Panc1 (cell line): ENCODE data around the gene PCDHGA1. TPM values are rescaled to one million over a fixed set of nuclear protein-coding genes. Genes with fewer than 3 reads are reported as not detected.

Source experiments
- ATAC-seq: fragments of 200-7000 bp; cut with Tn5 transposase; 2 replicates; pipeline ENCODE4 v1.9.1; 2020; ENCODE audit warnings: mild to moderate bottlenecking, moderate library complexity
- BruUV-seq: library from RNA; stranded (reverse); fragments of 400-500 nt; replicated peaks from 2 replicates; lab custom pipeline; 2021; lab: Mats Ljungman, UMichigan
- CTCF ChIA-PET: fragments of 300-600 bp; sonication (Branson Sonifier 250); formaldehyde crosslinking; loops from one replicate; lab custom pipeline; 2022; ENCODE audit warnings: antibody characterized with exemption; lab: Charles Lee
- POLR2A ChIA-PET: fragments of 300-600 bp; sonication (Branson Sonifier 250); formaldehyde crosslinking; loops from one replicate; lab custom pipeline; 2022; ENCODE audit warnings: antibody characterized with exemption; lab: Charles Lee
- DNase-seq: peaks from one replicate; pipeline ENCODE4 v3.0.0-alpha.2; 2010; ENCODE audit warnings: low read depth, low spot score
- H3K27ac ChIP-seq: 2 replicates; pipeline ENCODE4 v1.5.1; 2011; ENCODE audit warnings: mild to moderate bottlenecking, low read length, inconsistent platforms
- H3K27me3 ChIP-seq: fragments of 200-500 bp; sonication (Bioruptor generic); 2 replicates; pipeline ENCODE4 v1.6.0; 2014; ENCODE audit warnings: low read length, inconsistent platforms; ENCODE audit not compliant: control insufficient read depth, insufficient read depth
- H3K36me3 ChIP-seq: fragments of 200-500 bp; sonication (Bioruptor generic); 2 replicates; pipeline ENCODE4 v1.5.1; 2014; ENCODE audit warnings: inconsistent platforms, mild to moderate bottlenecking, low read length, moderate library complexity; ENCODE audit not compliant: control insufficient read depth, insufficient read depth
- H3K4me1 ChIP-seq: 2 replicates; pipeline ENCODE4 v1.5.1; 2011; ENCODE audit warnings: inconsistent platforms, mild to moderate bottlenecking, low read length, moderate library complexity; ENCODE audit not compliant: control insufficient read depth, insufficient read depth
- H3K4me3 ChIP-seq, 2 experiments: 2 replicates each; pipeline ENCODE4 v1.5.1; 2011 to 2012; ENCODE audit warnings: low read depth in 2 of 2, low read length in 2 of 2, mild to moderate bottlenecking in 2 of 2, inconsistent platforms in 1 of 2, moderate library complexity in 1 of 2
- H3K9me3 ChIP-seq: fragments of 200-500 bp; sonication (Bioruptor generic); 2 replicates; pipeline ENCODE4 v1.5.1; 2014; ENCODE audit warnings: low read depth, mild to moderate bottlenecking, inconsistent platforms, low read length, moderate library complexity; ENCODE audit not compliant: control insufficient read depth, insufficient read depth
- POLR2AphosphoS5 ChIP-seq: IDR thresholded peaks from 2 replicates; pipeline ENCODE4 v1.6.1; 2012; ENCODE audit warnings: mild to moderate bottlenecking, low read depth, low read length, moderate library complexity
- SIN3A ChIP-seq: IDR thresholded peaks from 2 replicates; pipeline ENCODE4 v1.6.1; 2012; ENCODE audit warnings: low read depth, mild to moderate bottlenecking, low read length, moderate library complexity, borderline replicate concordance; ENCODE audit not compliant: insufficient read depth
- TCF7L2 ChIP-seq: IDR thresholded peaks from 2 replicates; pipeline ENCODE4 v1.6.1; 2011; ENCODE audit warnings: mild to moderate bottlenecking, low read depth, low read length, inconsistent platforms
- in situ Hi-C: cut with HindIII; loops from 2 replicates; pipeline ENCODE4 v1.10.0; 2016; ENCODE audit warnings: low sequenced_read_pairs, low pct_unique_long_range_greater_than_20kb
- intact Hi-C: fragments of 100-400 bp; cut with micrococcal nuclease; formaldehyde crosslinking; loops from one replicate; pipeline ENCODE4 v1.10.0; 2022; ENCODE audit not compliant: unreplicated experiment
- total RNA-seq: library from RNA; stranded (reverse); gene quantifications from one replicate; pipeline ENCODE4 v1.2.1, GENCODE V29; 2021; ENCODE audit not compliant: unreplicated experiment
- TF ChIP-seq, protein P1 (sequence below): fragments of 450-650 bp; IDR thresholded peaks from 2 replicates; pipeline ENCODE4 v1.5.1; 2017; ENCODE audit warnings: mild to moderate bottlenecking
- TF ChIP-seq, protein P2 (sequence below), 2 experiments: IDR thresholded peaks; 2 replicates each; pipeline ENCODE4 v1.6.1; 2011 to 2012; ENCODE audit warnings: low read depth in 2 of 2, control low read depth in 1 of 2, low read length in 1 of 2, mild to moderate bottlenecking in 1 of 2, moderate library complexity in 1 of 2; ENCODE audit not compliant: insufficient read depth in 1 of 2

PCDHGA1 gene
- total RNA-seq, 1 experiment from 2014 or later: 0.92 TPM

DNA sequence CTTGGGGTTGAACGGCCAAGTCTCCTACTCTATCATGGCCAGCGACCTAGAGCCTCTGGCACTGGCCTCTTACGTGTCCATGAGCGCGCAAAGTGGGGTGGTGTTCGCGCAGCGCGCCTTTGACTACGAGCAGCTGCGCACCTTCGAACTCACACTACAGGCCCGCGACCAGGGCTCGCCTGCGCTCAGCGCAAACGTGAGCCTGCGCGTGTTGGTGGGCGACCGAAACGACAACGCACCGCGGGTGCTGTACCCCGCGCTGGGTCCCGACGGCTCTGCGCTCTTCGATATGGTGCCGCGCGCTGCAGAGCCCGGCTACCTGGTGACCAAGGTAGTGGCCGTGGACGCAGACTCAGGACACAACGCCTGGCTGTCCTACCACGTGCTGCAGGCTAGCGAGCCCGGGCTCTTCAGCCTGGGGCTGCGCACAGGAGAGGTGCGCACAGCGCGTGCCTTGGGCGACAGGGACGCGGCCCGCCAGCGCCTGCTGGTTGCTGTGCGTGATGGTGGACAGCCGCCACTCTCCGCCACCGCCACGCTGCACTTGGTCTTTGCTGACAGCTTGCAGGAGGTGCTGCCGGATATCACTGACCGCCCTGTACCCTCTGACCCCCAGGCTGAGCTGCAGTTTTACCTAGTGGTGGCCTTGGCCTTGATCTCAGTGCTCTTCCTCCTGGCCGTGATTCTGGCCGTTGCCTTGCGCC lies 69.4 kb downstream of the PCDHGA1 start:
- intact Hi-C loops: no loop called here

GRCh38 chr5:141402553-141403243 lies 72.4 kb downstream of the PCDHGA1 start, which contains the start of gene PCDHGA9:
TSS of gene PCDHGA9 (plus strand) at chr5:141402778. CDS start at chr5:141402953, 175 bp downstream.
- no peak within 1 kb of the TSS for H3K27ac ChIP-seq
- no TSS peak for BruUV-seq
- no peaks in the 10 kb centered on the region for H3K4me1 ChIP-seq
- H3K4me3 ChIP-seq: no peak within 1 kb of the TSS
- ChIA-PET CTCF (interaction anchor here (0.8 kb wide), 1 partner anchor 11 kb away, joined by 3 read pairs; no protein-coding TSS in a partner anchor), POLR2A (no interaction called here)
- no peaks in the 10 kb centered on the region for H3K36me3 ChIP-seq
- intact Hi-C loops: no loop called here
- DNase-seq: no peak
- in situ Hi-C loops: no loop called here
- no peaks in the 10 kb centered on the region for H3K27me3 ChIP-seq
- no peak for TF ChIP-seq POLR2AphosphoS5
- TF ChIP-seq, protein P1, sequence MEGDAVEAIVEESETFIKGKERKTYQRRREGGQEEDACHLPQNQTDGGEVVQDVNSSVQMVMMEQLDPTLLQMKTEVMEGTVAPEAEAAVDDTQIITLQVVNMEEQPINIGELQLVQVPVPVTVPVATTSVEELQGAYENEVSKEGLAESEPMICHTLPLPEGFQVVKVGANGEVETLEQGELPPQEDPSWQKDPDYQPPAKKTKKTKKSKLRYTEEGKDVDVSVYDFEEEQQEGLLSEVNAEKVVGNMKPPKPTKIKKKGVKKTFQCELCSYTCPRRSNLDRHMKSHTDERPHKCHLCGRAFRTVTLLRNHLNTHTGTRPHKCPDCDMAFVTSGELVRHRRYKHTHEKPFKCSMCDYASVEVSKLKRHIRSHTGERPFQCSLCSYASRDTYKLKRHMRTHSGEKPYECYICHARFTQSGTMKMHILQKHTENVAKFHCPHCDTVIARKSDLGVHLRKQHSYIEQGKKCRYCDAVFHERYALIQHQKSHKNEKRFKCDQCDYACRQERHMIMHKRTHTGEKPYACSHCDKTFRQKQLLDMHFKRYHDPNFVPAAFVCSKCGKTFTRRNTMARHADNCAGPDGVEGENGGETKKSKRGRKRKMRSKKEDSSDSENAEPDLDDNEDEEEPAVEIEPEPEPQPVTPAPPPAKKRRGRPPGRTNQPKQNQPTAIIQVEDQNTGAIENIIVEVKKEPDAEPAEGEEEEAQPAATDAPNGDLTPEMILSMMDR: peak; percentile 20; the same call in 1 of the 2 replicates
- no peaks in the 10 kb centered on the region for H3K9me3 ChIP-seq
- no peak for ATAC-seq

More for the DNA sequence above, 69.4 kb downstream of the PCDHGA1 start:
- H3K36me3 ChIP-seq: no peaks in the 10 kb centered on the region
- no peaks in the 10 kb centered on the region; the same call in 1 of the 2 replicates for H3K27me3 ChIP-seq
- CTCF ChIA-PET: no interaction called here
- DNase-seq (no peak), ATAC-seq (no peak)
- no peaks in the 10 kb centered on the region for H3K9me3 ChIP-seq
- H3K4me3 ChIP-seq: no peak overlapping the region
- BruUV-seq: no TSS peak
- in situ Hi-C loops: no loop called here
- POLR2A ChIA-PET: no interaction called here
- TF ChIP-seq, protein P2, sequence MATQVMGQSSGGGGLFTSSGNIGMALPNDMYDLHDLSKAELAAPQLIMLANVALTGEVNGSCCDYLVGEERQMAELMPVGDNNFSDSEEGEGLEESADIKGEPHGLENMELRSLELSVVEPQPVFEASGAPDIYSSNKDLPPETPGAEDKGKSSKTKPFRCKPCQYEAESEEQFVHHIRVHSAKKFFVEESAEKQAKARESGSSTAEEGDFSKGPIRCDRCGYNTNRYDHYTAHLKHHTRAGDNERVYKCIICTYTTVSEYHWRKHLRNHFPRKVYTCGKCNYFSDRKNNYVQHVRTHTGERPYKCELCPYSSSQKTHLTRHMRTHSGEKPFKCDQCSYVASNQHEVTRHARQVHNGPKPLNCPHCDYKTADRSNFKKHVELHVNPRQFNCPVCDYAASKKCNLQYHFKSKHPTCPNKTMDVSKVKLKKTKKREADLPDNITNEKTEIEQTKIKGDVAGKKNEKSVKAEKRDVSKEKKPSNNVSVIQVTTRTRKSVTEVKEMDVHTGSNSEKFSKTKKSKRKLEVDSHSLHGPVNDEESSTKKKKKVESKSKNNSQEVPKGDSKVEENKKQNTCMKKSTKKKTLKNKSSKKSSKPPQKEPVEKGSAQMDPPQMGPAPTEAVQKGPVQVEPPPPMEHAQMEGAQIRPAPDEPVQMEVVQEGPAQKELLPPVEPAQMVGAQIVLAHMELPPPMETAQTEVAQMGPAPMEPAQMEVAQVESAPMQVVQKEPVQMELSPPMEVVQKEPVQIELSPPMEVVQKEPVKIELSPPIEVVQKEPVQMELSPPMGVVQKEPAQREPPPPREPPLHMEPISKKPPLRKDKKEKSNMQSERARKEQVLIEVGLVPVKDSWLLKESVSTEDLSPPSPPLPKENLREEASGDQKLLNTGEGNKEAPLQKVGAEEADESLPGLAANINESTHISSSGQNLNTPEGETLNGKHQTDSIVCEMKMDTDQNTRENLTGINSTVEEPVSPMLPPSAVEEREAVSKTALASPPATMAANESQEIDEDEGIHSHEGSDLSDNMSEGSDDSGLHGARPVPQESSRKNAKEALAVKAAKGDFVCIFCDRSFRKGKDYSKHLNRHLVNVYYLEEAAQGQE (IDR thresholded peaks at IDR 0.05; ENCODE audit: insufficient read depth in 1 of 2, low read depth in 2 of 2, low read length in 1 of 2): no peak
- no peak for TF ChIP-seq SIN3A
- H3K27ac ChIP-seq: no peak overlapping the region
- no peaks in the 10 kb centered on the region for H3K4me1 ChIP-seq

GRCh38 chr5:141403387-141403786 lies 73.1 kb downstream of the PCDHGA1 start:
- Histone ChIP-seq H3K9me3 (no peaks in the 10 kb centered on the region), H3K27me3 (no peaks in the 10 kb centered on the region), H3K4me3 (no peak overlapping the region), H3K27ac (no peak overlapping the region), H3K36me3 (no peaks in the 10 kb centered on the region), H3K4me1 (no peaks in the 10 kb centered on the region)
- DNase-seq (no peak), ATAC-seq (no peak)
- no TSS peak for BruUV-seq
- in situ Hi-C loops: no loop called here
- ChIA-PET CTCF (interaction anchor here (0.7 to 0.8 kb wide), 2 partner anchors 10 to 92 kb away, joined by 3 read pairs; no protein-coding TSS in a partner anchor), POLR2A (no interaction called here)
- TF ChIP-seq, protein P1: no peak
- TF ChIP-seq SIN3A: no peak
- no peak for TF ChIP-seq TCF7L2
- TF ChIP-seq, protein P2 (IDR thresholded peaks at IDR 0.05; ENCODE audit: insufficient read depth in 1 of 2, low read depth in 2 of 2, low read length in 1 of 2): no peak
- TF ChIP-seq POLR2AphosphoS5: no peak
- intact Hi-C loops: no loop called here
